Fibroblast of skin of scalp (primary cell): ENCODE measurements around the gene PMPCB. TPM values are rescaled to one million over a fixed set of nuclear protein-coding genes. Genes with fewer than 3 reads are reported as not detected.
"Not testable (repeated sequence)": the region's sequence is repeated elsewhere in the genome, so short reads cannot be mapped to it uniquely, and the experiment has no call there.

Experiments
- DNase-seq: peaks from one replicate; pipeline ENCODE4 v3.0.0-alpha.2; 2013
- polyA plus RNA-seq, 2 experiments: library from polyadenylated mRNA; unstranded; fragments of 120-200 nt; gene quantifications; one replicate each; pipeline ENCODE4 v1.2.1, GENCODE V29; 2013; ENCODE audit not compliant: insufficient read length in 2 of 2

PMPCB gene
- polyA plus RNA-seq (2013, experiment 1 of 2; ENCODE audit: insufficient read length), result 54.1 TPM
- 56.3 TPM for polyA plus RNA-seq (2013, experiment 2 of 2; ENCODE audit: insufficient read length)

GRCh38 chr7:103296901-103297836, at the start of gene PMPCB:
Gene PMPCB (plus strand): TSS chr7:103297435. CDS start chr7:103297460, 25 bp downstream.
- peak; percentile 92 for DNase-seq

GRCh38 chr7:103253699-103254506, 43.3 kb upstream of the PMPCB start:
- not testable (repeated sequence) for DNase-seq

GRCh38 chr7:103264054-103264453, 33.2 kb upstream of the PMPCB start:
- not testable (repeated sequence) for DNase-seq

- not testable (repeated sequence) for DNase-seq
Observed at GRCh38 chr7:103266229-103266628, 31.0 kb upstream of the PMPCB start.

- DNase-seq, result not testable (repeated sequence)
Observed at GRCh38 chr7:103273374-103273773, 23.9 kb upstream of the PMPCB start.

GRCh38 chr7:103274867-103275266, 22.4 kb upstream of the PMPCB start:
- not testable (repeated sequence) for DNase-seq

- not testable (repeated sequence) for DNase-seq
Observed at GRCh38 chr7:103278195-103278594, 19.0 kb upstream of the PMPCB start.

- DNase-seq, result not testable (repeated sequence)
Observed at GRCh38 chr7:103279636-103279962, 17.6 kb upstream of the PMPCB start.

GRCh38 chr7:103279963-103280802, 17.1 kb upstream of the PMPCB start:
- peak; percentile 56 for DNase-seq

GRCh38 chr7:103280803-103281155, 16.5 kb upstream of the PMPCB start:
- DNase-seq, result peak; percentile 14

GRCh38 chr7:103282802-103283427, 14.3 kb upstream of the PMPCB start:
- DNase-seq, result not testable (repeated sequence)

- DNase-seq, result no peak
Observed at GRCh38 chr7:103292122-103292521, 5.1 kb upstream of the PMPCB start.

- DNase-seq, result no peak
Observed at GRCh38 chr7:103293526-103293925, 3.7 kb upstream of the PMPCB start.

- no peak for DNase-seq
Observed at GRCh38 chr7:103297837-103298179, 573 bp downstream of the PMPCB start.

GRCh38 chr7:103299660-103300059, 2.4 kb downstream of the PMPCB start:
- DNase-seq, result no peak

GRCh38 chr7:103301441-103301840, 4.2 kb downstream of the PMPCB start:
- no peak for DNase-seq

GRCh38 chr7:103307503-103308231, 10.4 kb downstream of the PMPCB start:
- no peak for DNase-seq

GRCh38 chr7:103314852-103315251, 17.6 kb downstream of the PMPCB start:
- DNase-seq, result no peak

GRCh38 chr7:103316380-103316941, 19.2 kb downstream of the PMPCB start:
- no peak for DNase-seq

- no peak for DNase-seq
Observed at GRCh38 chr7:103317009-103317408, 19.8 kb downstream of the PMPCB start.

- no peak for DNase-seq
Observed at GRCh38 chr7:103325744-103326143, 28.5 kb downstream of the PMPCB start.
